ENCODE data around the gene RFTN1.
A peak's percentile ranks its signal among the peaks of the same experiment; 100 is the strongest.

Gene RFTN1

DNA sequence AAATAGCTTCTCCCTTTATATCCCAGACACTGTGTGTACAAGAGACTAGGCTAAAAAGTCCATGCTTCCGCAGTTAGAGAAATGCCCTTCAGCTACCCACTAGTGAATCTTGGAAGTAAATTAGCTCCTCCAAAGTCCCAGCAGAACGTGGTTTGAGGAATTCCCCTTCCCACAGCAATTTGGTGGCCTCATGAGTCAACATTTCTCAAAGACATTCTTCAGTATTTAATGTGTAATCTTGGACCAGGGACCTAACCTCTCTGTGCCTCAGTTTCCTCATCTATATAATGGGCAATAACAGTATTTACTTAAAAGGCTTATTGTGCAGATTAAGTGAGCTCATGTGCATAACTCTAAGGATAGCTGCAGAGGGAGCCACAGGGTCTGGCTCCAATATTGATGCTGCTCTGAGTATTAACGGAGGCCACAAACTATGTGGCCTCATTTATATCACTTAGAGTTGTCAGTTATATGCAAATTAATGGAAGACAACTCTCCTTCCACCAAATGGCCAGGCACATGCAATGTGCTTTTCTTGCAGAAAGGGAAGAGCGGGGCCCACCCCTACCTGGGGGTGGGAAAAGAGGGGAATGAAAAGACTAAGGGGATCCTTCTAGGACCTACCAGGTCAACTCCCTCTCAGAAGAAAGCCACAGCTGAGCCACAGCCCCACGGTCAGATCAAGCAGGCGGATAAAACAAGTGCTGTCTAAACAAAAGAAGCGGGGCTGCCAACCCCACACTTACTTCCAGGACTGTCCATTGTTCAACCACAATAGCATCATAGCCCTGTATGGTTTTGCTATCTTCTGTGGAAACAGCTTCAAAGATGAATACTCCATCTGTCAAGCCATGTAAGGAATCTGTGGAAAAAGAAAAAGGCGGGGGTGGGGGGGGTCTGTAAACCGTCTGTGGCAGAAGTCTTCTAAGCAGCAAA is 156.0 kb downstream of the RFTN1 start:
- no peak for DNase-seq (ENCODE audit: low read depth)

DNA sequence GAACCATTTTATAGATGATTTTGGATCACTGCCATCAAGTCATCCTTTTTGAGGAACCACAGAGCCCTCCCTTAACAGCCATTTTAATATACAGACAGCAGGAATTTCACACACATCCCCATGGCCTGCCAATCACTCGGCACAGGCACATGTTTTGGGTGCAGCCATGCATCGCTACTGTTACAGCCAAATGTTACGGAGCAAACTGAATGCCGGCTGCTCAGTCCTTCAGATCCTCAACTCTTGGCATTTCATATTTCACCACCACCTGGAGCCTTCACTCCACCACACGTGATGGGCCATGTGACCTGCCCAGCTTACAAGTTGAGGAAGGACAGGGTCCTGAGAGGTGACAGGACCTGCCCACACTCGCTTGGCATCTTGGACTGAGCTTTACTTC is 157.7 kb downstream of the RFTN1 start:
- no peak for DNase-seq (ENCODE audit: low read depth)

DNA sequence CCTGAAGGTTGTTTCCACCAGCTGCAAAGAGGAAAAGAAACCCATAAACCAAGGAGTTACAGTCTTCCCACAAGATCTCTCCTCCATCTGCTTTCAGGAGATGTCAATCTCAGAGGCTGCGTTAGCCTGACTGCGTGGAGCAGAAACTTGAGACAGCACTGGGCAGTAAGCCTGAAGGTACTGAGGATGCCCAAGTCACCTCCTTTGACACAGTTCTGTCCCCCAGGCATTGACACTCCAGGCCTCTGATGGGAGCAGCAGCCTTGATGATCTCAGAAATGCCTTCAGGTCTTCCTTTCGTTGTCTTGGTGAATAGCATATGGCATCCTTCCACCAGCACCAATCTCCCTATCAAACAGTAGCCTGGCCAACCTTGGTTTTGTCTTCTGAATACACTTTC is 159.2 kb downstream of the RFTN1 start:
- no peak for DNase-seq (ENCODE audit: low read depth)

DNA sequence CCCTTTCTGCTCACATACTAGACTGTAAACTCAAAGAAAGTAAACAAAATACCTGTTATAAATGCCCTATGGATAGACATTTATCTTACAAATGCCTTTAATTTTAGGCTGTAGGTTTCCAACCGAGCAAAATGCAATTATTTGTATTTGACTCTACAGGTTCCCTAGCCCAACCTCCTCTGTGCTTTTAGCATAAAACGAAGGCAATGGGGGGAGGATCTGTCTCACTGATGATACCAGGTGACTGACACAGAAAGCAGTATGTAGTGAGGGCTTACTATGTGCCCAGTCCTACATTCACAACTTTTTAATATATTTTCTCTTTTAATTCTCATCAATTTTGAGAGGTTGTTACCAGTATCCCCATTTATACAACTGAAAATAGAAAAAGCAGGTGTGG is 161.1 kb downstream of the RFTN1 start:
- no peak for DNase-seq (ENCODE audit: low read depth)

DNA sequence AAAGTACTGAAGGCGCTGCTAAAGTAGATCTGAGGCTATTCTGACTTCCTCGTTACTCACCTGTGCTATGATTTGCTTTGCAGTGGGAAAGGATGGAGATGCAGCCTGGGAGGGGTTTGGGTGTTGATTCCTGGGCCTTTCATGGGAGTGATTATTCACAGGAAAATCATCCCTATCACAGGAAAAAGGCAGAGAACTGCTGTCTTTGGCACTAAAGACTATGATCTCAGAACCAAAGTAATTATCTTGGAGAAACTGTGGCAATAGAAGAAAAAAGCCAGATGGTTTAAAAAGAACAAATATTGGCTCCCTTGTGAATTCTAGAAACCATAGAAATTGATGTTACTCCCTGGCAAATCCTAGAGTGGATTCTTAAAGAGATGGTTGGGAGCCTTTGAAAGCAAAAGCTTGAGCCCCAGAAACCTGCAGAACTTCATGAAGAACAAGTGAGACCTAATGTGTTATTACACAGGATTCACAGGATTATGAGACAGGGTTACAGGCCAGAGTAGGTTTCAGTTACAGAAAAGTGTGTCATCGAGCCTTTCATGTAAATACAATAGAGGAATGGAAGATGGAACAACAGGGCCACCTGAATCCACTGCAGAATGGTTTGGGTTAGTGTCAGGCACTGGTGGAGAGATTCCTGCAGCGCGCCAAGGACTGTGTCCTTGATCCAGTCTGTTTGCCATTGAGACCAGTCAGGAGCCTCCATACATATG is 162.7 kb downstream of the RFTN1 start:
- peak; percentile 49 for DNase-seq (ENCODE audit: low read depth)

DNA sequence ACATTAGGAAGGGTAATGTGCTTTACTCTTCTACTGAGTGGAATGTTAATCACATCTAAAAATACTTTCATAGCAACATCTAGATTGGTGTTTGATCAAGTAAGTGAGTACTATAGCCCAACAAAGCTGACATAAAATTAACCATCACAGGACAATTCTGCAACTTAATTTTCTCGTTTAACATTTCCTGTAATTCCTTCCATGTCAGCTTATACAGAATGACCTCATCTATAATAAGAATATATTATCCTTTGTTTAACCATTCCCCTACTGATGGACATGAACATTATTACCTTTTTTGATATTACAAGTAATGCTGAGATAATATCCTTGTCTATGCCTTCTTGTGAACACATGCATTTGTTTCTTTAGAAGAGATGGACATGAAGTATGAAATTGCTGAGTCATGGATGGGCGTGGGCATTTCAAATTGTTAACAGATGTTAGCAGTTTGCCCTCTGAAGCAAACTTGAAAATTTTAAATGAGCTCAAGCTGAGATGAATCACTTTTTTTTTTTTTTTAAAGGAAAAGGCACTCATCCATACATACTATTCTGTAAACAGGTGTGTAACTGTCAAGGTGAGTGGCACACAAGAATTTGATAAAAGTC is 163.4 kb downstream of the RFTN1 start:
- peak; percentile 64 for DNase-seq (ENCODE audit: low read depth)

DNA sequence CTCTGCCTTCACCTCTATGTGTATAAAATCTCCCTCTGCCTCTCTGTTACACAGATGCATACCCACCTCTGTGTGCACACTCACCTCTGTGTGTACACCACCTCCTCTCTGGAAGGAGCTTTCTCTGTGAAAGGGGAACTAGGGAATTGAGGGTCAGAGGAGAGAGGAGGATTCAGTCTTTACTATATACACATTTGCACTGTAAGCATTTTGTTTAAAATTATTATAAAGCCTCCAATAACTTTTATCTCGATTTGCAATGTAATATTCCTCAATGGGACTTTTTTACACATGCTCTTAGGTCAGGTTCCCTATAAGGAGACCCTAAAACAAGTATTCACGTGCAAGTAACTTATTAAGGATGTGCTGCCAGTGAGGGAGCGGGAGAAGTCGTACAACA is 166.0 kb downstream of the RFTN1 start:
- no peak for DNase-seq (ENCODE audit: low read depth)

DNA sequence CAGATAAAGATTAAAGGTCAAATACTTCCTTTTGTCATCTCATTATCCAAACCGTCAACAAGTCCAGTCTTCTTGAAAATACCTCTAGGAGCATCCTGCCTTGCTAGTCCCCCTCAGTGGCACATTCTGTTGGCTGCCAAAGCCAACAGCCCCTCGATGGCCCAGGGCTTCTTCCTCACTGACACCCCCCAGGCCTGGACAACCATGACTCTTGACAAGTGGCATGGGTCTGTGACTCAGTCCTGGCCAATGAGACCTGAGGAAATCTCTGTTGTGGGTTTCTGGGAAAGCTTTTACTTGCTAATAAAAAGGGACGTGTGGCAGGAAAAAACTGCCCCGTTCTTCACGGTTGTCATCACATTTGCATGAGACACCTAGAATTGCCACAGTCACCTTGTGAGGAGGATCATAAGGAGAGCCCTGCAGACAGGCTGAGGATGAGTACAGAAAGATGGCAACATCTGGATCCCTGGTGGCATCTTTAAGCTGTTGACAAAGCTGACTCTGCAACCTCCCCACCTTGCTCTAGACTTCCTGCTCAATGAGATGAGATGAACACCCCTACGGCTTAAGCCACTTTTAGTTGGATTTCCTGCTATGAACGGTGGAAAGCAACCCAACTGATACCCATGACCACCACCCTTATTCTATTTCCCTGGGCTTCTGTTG is 167.0 kb downstream of the RFTN1 start:
- DNase-seq (ENCODE audit: low read depth): no peak

DNA sequence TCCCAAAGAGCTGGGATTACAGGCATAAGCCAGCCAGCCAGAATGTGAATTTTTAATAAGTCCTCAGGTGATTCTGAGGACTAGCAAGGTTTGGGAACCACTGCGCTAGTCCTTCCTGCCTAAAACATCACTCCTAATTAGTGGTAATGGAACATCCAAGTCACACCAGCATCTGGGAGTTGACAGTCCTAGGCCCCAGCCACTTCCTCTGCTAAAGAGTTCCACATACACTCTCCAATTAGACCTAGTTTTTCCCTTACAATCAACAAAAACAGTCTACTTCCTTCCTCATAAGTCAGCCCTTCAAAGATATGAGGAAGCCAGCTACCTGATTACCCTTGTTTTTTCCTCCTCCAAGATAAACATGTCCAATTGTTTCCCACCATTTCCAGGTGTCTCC is 170.4 kb downstream of the RFTN1 start:
- DNase-seq (ENCODE audit: low read depth): no peak

DNA sequence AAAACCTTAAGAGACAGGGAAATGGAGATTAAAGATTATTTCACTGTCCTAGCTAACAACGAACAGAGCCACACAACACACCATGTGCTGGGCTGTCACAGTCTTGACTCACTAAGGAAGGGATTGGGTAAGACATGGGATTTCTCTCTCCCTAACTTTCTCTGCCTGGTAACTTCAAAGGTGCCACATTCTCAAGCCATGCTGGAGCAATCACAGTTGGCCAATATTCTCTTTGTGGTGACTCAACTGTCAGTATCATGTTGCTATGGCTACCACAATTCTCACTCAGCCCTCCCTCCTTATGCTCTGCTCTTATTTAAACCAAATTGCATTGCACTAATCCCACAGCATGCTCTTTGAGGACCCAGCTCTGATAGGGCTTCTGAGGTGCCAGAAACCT is 174.5 kb downstream of the RFTN1 start:
- peak; percentile 98 for DNase-seq (ENCODE audit: low read depth)

DNA sequence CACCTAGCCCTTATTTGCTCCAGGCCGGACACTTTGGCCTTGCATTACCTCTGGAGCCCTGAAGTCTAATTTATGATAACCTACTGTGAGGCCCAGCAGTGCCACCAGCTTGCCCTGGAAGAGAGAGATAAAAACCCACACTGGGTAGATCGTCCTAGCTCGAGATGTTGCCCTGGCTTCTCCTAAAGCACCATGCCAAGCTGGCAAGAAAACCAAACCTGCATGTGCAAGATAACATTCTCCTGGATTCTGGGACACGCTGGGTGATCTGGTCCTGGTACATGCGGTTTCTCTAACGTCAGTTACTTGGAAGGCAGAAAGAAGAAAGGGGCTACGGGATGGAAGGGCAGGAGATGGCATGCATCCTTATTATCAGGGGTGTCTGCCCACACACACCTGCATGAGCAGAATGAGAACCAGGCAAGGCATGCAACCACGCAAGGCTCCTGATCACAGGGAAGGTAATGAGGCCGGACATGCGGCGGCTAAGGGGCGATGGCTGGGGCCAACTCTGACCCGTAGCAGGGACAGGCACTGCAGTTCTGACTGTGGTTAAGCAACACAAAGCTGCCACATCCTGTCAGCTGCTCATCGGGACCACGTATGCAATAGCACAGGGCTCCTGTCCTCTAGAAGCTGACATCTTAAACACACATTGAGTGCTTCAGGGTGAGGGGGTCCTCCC is 175.5 kb downstream of the RFTN1 start:
- no peak for DNase-seq (ENCODE audit: low read depth)

DNA sequence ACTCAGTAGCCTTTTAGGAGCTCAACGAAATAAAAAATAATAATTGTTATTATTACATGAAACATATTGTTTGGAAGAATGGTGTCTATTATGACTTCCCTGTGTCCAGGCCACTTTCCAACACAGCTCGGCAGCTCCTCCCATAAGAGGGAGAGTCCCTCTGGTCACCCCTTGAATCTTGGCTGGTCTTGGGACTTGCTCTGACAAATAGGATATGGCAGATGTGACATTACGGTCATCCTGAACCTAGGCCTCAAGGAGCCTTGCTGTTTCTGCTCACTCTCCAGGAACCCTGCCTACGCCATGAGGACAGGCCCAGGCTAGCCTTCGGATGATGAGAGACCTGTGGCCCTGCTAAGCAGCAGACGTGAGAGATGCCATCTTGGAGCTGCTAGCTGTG is 176.7 kb downstream of the RFTN1 start:
- DNase-seq (ENCODE audit: low read depth): no peak

DNA sequence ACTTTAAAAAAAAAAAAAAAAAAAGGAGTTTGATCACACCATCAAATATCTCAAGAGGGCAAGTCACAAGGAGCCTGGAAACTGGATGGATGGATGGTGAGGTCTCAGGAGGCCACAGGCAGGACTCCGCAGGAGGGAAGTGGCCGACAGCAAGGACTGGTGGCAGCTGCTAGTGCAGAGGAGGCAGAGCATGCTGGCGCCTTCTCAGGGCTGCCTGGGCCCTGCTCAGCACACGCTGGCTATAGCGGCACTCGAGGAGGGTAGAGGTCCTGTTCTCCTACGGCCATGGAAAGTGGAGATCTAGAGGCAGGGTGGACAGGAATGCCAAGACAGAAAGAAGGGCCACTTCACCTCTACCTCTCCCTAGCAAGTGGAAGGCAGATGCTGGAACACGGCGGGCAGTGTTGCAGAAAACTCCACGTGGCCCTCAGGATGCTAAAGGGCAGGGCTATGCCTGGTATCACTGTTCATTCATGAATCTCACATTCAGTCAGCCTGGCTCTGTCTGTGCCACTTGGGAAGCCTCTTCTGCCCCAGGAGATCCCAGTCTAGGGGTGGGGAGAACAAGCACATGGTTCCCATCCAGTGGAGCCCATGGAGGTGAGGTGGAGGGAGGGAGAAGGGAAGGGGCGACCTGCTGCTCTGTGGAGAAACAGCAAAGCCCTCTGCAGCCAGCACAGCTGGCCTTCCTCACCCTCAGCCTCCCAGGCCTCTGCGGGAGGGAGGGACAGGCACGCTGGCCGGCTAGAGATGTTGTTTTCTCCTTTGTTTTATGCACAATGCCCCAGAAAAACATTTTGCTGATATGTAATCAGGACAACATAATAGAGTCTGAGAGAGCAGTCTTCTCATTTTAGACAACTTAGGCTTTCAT is 177.5 kb downstream of the RFTN1 start:
- no peak for DNase-seq (ENCODE audit: low read depth)

DNA sequence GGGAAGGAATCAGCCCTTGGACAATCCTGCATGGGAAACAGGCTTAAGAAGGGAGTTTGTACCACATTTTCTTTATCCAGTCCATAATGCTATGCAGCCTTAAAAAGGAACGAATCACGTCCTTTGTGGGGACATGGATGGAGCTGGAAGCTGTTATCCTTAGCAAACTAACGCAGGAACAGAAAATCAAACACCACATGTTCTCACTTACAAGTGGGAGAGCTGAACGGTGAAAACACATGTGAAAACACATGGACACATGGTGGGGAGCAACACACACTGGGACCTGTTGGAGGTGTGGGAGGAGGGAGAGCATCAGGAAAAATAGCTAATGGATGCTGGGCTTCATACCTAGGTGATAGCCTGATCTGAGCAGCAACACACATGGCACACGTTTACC is 178.2 kb downstream of the RFTN1 start:
- no peak for DNase-seq (ENCODE audit: low read depth)

DNA sequence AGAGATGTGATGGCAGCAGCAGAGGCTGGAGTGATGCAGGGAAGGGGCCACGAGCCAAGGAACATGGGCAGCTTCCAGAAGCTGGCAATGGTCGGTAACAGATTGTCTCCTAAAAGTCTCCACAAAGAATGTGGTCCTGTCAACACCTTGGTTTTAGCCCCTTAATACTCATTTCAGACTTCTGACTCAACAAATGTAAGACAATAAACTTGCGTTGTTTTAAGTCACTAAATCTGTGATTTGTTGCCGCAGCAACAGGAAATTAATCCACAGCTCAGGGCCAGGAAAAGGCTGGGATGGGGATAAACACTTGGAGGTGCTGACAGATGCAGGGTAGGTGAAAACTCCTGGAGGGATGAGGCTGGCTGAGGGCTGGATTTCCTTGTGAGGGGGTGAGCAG is 178.6 kb downstream of the RFTN1 start:
- DNase-seq (ENCODE audit: low read depth): peak; percentile 96

DNA sequence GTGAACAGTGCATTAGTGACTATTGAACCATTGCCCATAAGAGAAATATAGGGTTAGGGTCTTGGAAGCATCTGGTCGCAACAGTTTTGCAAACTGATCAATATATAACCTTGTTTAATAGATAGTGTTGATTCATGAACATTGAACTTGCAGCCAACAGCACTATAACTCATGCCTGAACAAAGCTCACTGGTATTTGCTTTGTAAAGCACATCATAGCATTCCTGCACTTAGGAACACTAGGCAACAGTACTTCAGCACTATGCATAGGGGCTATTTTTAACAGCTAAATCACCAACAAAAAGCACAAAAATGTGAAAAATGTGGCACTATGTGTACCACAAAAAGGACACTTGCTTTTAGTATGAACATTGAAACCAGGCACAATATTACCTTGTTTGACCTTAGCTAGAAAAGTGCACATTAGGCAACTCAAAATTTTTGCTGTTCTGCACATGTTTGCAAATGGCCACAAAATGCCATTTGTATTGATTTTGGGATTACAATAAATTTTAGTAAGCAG is 180.5 kb downstream of the RFTN1 start:
- peak; percentile 87 for DNase-seq (ENCODE audit: low read depth)

DNA sequence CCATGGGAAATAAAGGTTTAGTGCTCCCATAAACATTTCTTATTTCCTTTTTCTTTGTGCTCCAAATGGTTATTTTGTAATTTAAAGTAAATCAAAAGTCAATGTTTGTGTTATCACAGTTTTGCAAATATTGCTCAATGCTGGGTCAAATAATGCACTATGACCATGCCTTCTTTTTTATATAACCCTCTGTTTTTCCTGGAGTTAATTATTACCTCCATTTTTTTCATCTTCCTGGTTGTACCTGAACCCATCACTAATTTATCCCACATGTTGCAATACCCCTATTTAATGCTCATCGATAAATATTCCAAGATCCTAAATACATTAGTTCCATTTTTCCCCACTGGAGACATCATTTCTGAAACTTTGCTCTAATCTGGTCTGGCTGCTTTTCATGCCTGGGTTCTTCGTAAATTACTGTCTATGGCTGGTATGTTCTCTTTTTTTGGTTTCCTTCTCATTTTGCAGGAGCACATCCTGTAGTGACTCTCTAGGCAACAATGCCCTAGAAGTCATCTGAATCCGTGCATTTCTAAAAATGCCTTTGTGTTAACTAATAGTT is 182.1 kb downstream of the RFTN1 start:
- no peak for DNase-seq (ENCODE audit: low read depth)

DNA sequence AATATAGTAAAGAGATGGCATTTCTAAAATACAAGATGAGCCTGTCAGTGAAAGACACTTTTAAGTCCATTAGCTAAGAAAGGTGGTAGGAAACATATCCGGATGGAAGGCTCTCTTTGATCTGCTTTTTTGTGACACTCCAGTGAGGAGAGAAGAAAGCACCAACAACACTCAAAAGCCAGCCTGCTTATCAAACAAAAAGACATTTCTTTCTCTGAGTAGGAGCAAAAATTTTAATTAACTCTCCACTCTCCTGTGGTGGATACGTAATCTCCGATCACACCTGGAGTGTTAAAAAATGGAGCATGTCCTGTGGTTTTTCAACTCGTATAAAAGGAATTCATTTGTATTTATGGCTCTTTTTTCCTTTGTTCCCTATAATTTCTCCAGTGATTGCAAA is 183.1 kb downstream of the RFTN1 start:
- DNase-seq (ENCODE audit: low read depth): no peak

DNA sequence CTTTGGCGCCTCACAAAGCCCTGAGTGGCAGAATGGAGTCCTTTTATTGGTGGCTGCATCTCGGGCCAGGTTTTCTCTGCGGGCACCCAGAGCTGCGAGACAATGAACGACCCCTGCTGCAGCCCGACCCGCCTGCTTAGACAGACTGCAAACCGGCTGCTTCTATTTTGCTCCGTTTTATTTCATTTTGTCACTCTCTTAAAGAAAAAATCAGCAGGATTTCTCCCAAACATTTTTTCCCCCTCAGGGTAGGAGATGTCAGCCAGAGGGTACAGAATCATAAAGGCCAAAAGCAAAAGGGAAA is 183.7 kb downstream of the RFTN1 start:
- no peak for DNase-seq (ENCODE audit: low read depth)

DNA sequence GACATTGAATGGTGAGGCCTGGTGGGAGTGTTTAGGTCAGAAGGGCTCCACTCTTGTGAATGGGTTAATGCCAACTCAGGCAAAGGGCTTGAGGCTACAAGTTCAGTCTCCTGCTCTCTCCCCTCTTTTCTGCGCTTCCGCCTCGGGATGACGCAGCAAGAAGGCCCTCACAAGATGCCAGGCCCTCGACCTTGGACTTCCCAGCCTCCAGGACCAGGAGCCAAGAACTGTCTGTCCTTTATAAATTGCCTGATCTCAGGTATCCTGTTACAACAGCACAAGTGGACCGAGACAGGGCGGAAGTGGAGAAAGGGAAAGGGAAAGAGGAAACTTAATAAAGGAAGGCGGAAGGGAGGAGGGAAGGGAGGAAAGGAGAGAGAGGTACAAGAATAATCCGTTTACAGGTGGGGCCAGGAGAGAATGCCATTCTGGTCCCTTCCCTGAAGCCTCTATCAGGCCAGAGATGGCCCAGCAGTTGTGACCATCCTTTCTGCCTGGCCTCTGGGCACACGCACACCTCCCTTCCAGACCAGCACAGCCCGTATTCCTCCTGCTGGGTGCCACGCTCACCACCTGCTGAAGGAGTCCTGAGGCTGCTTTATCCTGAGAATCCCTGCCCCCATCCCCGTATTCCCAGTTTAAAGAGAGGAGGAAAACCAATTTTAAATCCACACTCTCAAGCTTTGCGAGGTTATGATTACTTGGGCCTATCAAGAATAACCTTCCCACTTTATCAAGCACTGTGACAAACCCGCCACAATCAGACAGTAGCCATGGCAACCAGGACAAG is 184.3 kb downstream of the RFTN1 start:
- DNase-seq (ENCODE audit: low read depth): no peak

All from GM04503 (cell line).